ENCODE measurements around the gene ERP27.

The ERP27 gene

DNA sequence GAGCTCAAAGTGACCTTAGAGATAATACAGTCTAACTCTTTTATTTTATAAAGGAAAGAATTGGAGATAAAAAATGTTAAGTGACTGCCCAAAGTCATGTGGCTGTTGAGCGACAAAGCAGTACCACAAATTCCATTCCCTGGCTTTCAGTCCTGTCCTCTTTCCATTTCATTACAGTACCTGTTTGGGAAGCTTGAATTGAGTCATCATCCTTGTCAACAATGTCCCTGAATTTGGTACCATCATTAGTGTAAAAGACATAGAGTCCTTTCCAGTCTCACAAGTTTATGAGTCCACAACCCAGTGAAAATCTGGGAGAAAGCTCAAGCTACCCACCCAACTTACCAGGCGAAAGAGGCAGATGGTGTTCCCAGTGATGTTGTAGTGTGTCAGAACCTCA lies 3.8 kb downstream of the ERP27 start:
- Histone ChIP-seq H3K18ac (ENCODE audit: low read length) (no peak overlapping the region), H3K4me2 (ENCODE audit: low read length) (no peak overlapping the region), H3K9ac (ENCODE audit: low read length) (no peak overlapping the region), H2AFZ (ENCODE audit: insufficient read depth, low read length, poor library complexity) (no peak overlapping the region), H3K79me2 (ENCODE audit: control insufficient read depth, insufficient read depth, low read length, poor library complexity) (no peaks in the 10 kb centered on the region), H2BK5ac (ENCODE audit: low read depth, low read length, poor library complexity) (peak overlapping the region; percentile 94), H3K4me3 (ENCODE audit: low read depth, low read length) (no peak overlapping the region), H3K9me3 (ENCODE audit: insufficient read depth, low read depth, low read length) (no peaks in the 10 kb centered on the region), H3K27ac (ENCODE audit: low read depth, low read length) (peak overlapping the region; percentile 23), H3K4me1 (ENCODE audit: control insufficient read depth in 1 of 2, insufficient read depth in 2 of 2, low read length in 2 of 2) (peaks cover 18 to 19% of the 10 kb centered on the region in 2 experiments), H4K12ac (ENCODE audit: low read depth, low read length) (no peak overlapping the region), H3K14ac (ENCODE audit: low read length) (peak overlapping the region; percentile 89), H2AK5ac (ENCODE audit: low read length) (peak overlapping the region; percentile 99), H2BK120ac (ENCODE audit: insufficient read depth, low read length, poor library complexity) (peak overlapping the region; percentile 97), H3K23ac (ENCODE audit: low read length) (no peak overlapping the region), H3K27me3 (ENCODE audit: insufficient read depth, low read length) (no peaks in the 10 kb centered on the region), H4K91ac (ENCODE audit: low read depth, low read length) (peak overlapping the region; percentile 89), H3K4ac (ENCODE audit: low read depth, low read length) (no peak overlapping the region), H2BK12ac (ENCODE audit: low read length) (peak overlapping the region; percentile 100), H3K79me1 (ENCODE audit: low read length) (peaks cover 27% of the 10 kb centered on the region), H3K36me3 (ENCODE audit: control insufficient read depth in 1 of 2, insufficient read depth in 2 of 2, low read length in 2 of 2) (no peaks in the 10 kb centered on the region), H4K8ac (ENCODE audit: low read depth, low read length) (peak overlapping the region; percentile 69)
- DNase-seq, result peak in 1 of 2 donors; percentile 53
- WGBS (ENCODE audit: extremely low coverage, insufficient coverage, insufficient read length), result no CpG with 5 or more reads among the region's 2 CpGs

DNA sequence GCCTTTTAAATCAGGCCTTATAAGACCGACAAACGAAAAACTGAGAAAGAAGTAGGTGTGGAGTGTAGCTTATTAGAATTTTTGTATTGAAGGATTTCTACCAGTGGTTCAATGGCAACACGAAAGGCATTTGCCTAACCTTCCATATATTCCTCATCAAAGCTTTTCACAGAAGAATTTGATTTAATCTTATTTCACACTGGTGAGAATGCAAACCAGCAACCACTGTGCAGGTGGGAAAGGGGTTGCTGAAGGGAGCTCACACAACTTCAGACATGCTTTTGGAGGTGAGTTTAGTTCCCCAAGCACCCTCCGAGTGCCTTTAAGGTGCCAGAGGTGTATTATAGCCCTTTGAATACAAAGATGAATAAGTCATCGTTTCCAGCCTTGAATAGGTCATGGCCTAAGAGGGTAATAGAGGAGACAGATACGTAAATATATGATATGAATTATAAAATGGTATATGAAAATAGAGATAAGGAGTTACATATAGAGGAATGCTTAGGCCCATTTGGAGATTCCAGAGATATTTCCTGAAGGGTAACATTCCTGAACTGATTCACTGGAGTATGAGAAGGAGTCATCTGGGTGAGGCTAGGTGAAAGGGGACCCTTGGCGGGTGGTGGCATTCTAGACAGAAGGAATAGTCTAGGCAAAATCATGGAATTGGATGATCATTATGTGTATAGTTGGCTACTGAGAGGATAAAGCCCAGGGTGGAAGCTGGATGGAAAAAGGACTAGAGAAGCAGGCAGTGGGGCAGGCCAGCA lies 6.4 kb downstream of the ERP27 start:
- Histone ChIP-seq H3K79me1 (ENCODE audit: low read length) (peaks cover 34% of the 10 kb centered on the region), H3K36me3 (ENCODE audit: control insufficient read depth in 1 of 2, insufficient read depth in 2 of 2, low read length in 2 of 2) (no peaks in the 10 kb centered on the region), H3K4me3 (ENCODE audit: low read depth, low read length) (no peak overlapping the region), H4K12ac (ENCODE audit: low read depth, low read length) (no peak overlapping the region), H3K79me2 (ENCODE audit: control insufficient read depth, insufficient read depth, low read length, poor library complexity) (peaks cover 1% of the 10 kb centered on the region), H3K23ac (ENCODE audit: low read length) (no peak overlapping the region), H3K9ac (ENCODE audit: low read length) (no peak overlapping the region), H3K4ac (ENCODE audit: low read depth, low read length) (peak overlapping the region; percentile 65), H2BK12ac (ENCODE audit: low read length) (peak overlapping the region; percentile 98), H2AK5ac (ENCODE audit: low read length) (peak overlapping the region; percentile 84), H3K27ac (ENCODE audit: low read depth, low read length) (peak overlapping the region; percentile 84), H2BK120ac (ENCODE audit: insufficient read depth, low read length, poor library complexity) (peak overlapping the region; percentile 99), H3K27me3 (ENCODE audit: insufficient read depth, low read length) (no peaks in the 10 kb centered on the region), H2BK5ac (ENCODE audit: low read depth, low read length, poor library complexity) (peak overlapping the region; percentile 93), H3K18ac (ENCODE audit: low read length) (peak overlapping the region; percentile 89), H3K4me2 (ENCODE audit: low read length) (peak overlapping the region; percentile 23), H3K9me3 (ENCODE audit: insufficient read depth, low read depth, low read length) (no peaks in the 10 kb centered on the region), H2AFZ (ENCODE audit: insufficient read depth, low read length, poor library complexity) (peak overlapping the region; percentile 17), H4K8ac (ENCODE audit: low read depth, low read length) (peak overlapping the region; percentile 69), H3K14ac (ENCODE audit: low read length) (peak overlapping the region; percentile 88), H4K91ac (ENCODE audit: low read depth, low read length) (peak overlapping the region; percentile 98), H3K4me1 (ENCODE audit: control insufficient read depth in 1 of 2, insufficient read depth in 2 of 2, low read length in 2 of 2) (peaks cover 18 to 21% of the 10 kb centered on the region in 2 experiments)
- 100% methylated on average over 1 of the region's 7 CpGs for WGBS (ENCODE audit: extremely low coverage, insufficient coverage, insufficient read length)
- DNase-seq, result peak; percentile 78 to 94

DNA sequence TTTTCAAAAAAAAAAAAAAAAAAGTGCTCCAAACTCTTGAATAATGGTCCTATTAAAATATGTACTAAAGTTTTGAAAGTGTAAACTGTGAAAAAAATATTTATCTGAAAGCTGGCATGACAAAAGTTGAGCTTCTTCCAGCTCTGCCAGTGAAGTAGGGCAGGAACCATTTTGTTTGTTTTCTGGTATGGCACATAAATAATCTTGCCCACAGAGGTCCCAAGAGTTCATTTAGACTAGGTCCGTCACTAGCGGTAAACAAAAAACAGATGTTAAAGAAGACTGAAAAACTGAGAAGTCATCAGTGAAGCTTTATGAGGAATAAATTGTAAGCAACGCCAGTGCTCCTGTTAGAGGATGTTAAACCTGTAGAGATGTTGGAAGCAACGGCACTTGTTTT lies 7.0 kb downstream of the ERP27 start:
- Histone ChIP-seq H4K8ac (ENCODE audit: low read depth, low read length) (no peak overlapping the region), H2BK120ac (ENCODE audit: insufficient read depth, low read length, poor library complexity) (peak overlapping the region; percentile 99), H3K36me3 (ENCODE audit: control insufficient read depth in 1 of 2, insufficient read depth in 2 of 2, low read length in 2 of 2) (no peaks in the 10 kb centered on the region), H3K9ac (ENCODE audit: low read length) (no peak overlapping the region), H2BK12ac (ENCODE audit: low read length) (peak overlapping the region; percentile 73), H3K79me1 (ENCODE audit: low read length) (peaks cover 32% of the 10 kb centered on the region), H2BK5ac (ENCODE audit: low read depth, low read length, poor library complexity) (peak overlapping the region; percentile 93), H3K23ac (ENCODE audit: low read length) (no peak overlapping the region), H3K27ac (ENCODE audit: low read depth, low read length) (peak overlapping the region; percentile 84), H3K4ac (ENCODE audit: low read depth, low read length) (no peak overlapping the region), H3K79me2 (ENCODE audit: control insufficient read depth, insufficient read depth, low read length, poor library complexity) (peaks cover 1% of the 10 kb centered on the region), H3K4me2 (ENCODE audit: low read length) (no peak overlapping the region), H4K12ac (ENCODE audit: low read depth, low read length) (no peak overlapping the region), H3K18ac (ENCODE audit: low read length) (no peak overlapping the region), H3K4me1 (ENCODE audit: control insufficient read depth in 1 of 2, insufficient read depth in 2 of 2, low read length in 2 of 2) (peaks cover 15 to 19% of the 10 kb centered on the region in 2 experiments), H3K9me3 (ENCODE audit: insufficient read depth, low read depth, low read length) (no peaks in the 10 kb centered on the region), H3K4me3 (ENCODE audit: low read depth, low read length) (no peak overlapping the region), H2AK5ac (ENCODE audit: low read length) (no peak overlapping the region), H3K27me3 (ENCODE audit: insufficient read depth, low read length) (no peaks in the 10 kb centered on the region), H2AFZ (ENCODE audit: insufficient read depth, low read length, poor library complexity) (peak overlapping the region; percentile 17), H3K14ac (ENCODE audit: low read length) (peak overlapping the region; percentile 14), H4K91ac (ENCODE audit: low read depth, low read length) (peak overlapping the region; percentile 98)
- no CpG with 5 or more reads among the region's 4 CpGs for WGBS (ENCODE audit: extremely low coverage, insufficient coverage, insufficient read length)
- no peak for DNase-seq

DNA sequence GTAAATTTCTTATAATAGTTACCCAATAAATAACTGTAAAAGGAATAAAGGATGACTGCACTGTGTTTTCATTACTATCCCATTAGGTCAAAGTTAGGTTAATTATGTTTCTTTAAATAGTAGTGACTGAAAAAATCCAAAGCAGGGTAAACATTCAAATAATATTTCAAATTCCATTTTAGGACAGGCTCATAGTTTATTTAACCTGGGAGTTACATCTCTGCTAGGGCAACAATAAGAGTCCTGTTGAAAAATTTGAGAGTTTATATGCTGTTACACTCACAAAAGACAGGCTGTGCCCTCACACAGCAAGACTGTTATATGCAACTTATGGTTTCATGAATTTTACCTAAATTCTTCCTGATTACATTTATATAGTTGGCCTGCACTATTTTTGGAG lies 8.0 kb downstream of the ERP27 start:
- H3K4me1 ChIP-seq (ENCODE audit: control insufficient read depth in 1 of 2, insufficient read depth in 2 of 2, low read length in 2 of 2), result peaks cover 9 to 13% of the 10 kb centered on the region in 2 experiments
- no peak overlapping the region for H3K4me2 ChIP-seq (ENCODE audit: low read length)
- peaks cover 1% of the 10 kb centered on the region for H3K79me2 ChIP-seq (ENCODE audit: control insufficient read depth, insufficient read depth, low read length, poor library complexity)
- no peaks in the 10 kb centered on the region for H3K9me3 ChIP-seq (ENCODE audit: insufficient read depth, low read depth, low read length)
- no peak overlapping the region for H2AFZ ChIP-seq (ENCODE audit: insufficient read depth, low read length, poor library complexity)
- H3K14ac ChIP-seq (ENCODE audit: low read length), result no peak overlapping the region
- no peak overlapping the region for H2AK5ac ChIP-seq (ENCODE audit: low read length)
- H3K27me3 ChIP-seq (ENCODE audit: insufficient read depth, low read length), result no peaks in the 10 kb centered on the region
- no peak overlapping the region for H4K91ac ChIP-seq (ENCODE audit: low read depth, low read length)
- peaks cover 24% of the 10 kb centered on the region for H3K79me1 ChIP-seq (ENCODE audit: low read length)
- no peak overlapping the region for H2BK120ac ChIP-seq (ENCODE audit: insufficient read depth, low read length, poor library complexity)
- H4K8ac ChIP-seq (ENCODE audit: low read depth, low read length), result no peak overlapping the region
- no peak overlapping the region for H3K23ac ChIP-seq (ENCODE audit: low read length)
- no peak overlapping the region for H2BK5ac ChIP-seq (ENCODE audit: low read depth, low read length, poor library complexity)
- DNase-seq, result peak in 1 of 2 donors; percentile 71
- H2BK12ac ChIP-seq (ENCODE audit: low read length), result no peak overlapping the region
- H3K36me3 ChIP-seq (ENCODE audit: control insufficient read depth in 1 of 2, insufficient read depth in 2 of 2, low read length in 2 of 2), result no peaks in the 10 kb centered on the region
- no peak overlapping the region for H4K12ac ChIP-seq (ENCODE audit: low read depth, low read length)
- H3K4ac ChIP-seq (ENCODE audit: low read depth, low read length), result no peak overlapping the region
- no peak overlapping the region for H3K9ac ChIP-seq (ENCODE audit: low read length)
- no peak overlapping the region for H3K4me3 ChIP-seq (ENCODE audit: low read depth, low read length)
- no peak overlapping the region for H3K27ac ChIP-seq (ENCODE audit: low read depth, low read length)
- no peak overlapping the region for H3K18ac ChIP-seq (ENCODE audit: low read length)

Data from trophoblast cell (in vitro differentiated cells and primary cell).